Spleen (tissue), 11 donors: ENCODE measurements around the gene NUDT8. TPM values are rescaled to one million over a fixed set of nuclear protein-coding genes. Genes with fewer than 3 reads are reported as not detected.

Source experiments
- DNase-seq: peaks from one replicate; pipeline ENCODE4 v3.0.0-alpha.2; 2020
- H3K27ac ChIP-seq, 8 donors: fragments of 200-600 bp; sonication (generic) in 7 of 8; 1 replicate in 4 of 8; 2 replicates in 4 of 8; pipeline versions ENCODE4 v1.5.0 to v1.8.0; 2016 to 2021; ENCODE audit warnings: inconsistent platforms in 4 of 8, mild to moderate bottlenecking in 4 of 8, moderate library complexity in 1 of 8
- H3K27me3 ChIP-seq, 7 donors: fragments of 200-600 bp; sonication (generic) in 6 of 7; replicated peaks in 1 of 7; 1 replicate in 4 of 7; 2 replicates in 3 of 7; pipeline versions ENCODE4 v1.5.0 to v1.8.0; 2016 to 2021; ENCODE audit warnings: inconsistent platforms in 3 of 7, mild to moderate bottlenecking in 1 of 7
- H3K36me3 ChIP-seq, 6 donors: fragments of 200-600 bp; sonication (generic) in 5 of 6; 1 replicate in 4 of 6; 2 replicates in 2 of 6; pipeline versions ENCODE4 v1.5.0 to v1.8.0; 2016 to 2021; ENCODE audit warnings: inconsistent platforms in 2 of 6
- H3K4me1 ChIP-seq, 6 donors: fragments of 200-600 bp; sonication (generic) in 5 of 6; 1 replicate in 3 of 6; 2 replicates in 3 of 6; pipeline versions ENCODE4 v1.5.0 to v1.8.0; 2016 to 2021; ENCODE audit warnings: inconsistent platforms in 3 of 6
- H3K4me3 ChIP-seq, 8 donors: fragments of 200-600 bp; sonication (generic) in 7 of 8; 1 replicate in 4 of 8; 2 replicates in 4 of 8; pipeline versions ENCODE4 v1.5.0 to v1.8.0; 2016 to 2021; ENCODE audit warnings: inconsistent platforms in 4 of 8, mild to moderate bottlenecking in 4 of 8, moderate library complexity in 2 of 8
- H3K9me3 ChIP-seq, 8 donors: fragments of 200-600 bp; sonication (generic) in 7 of 8; 1 replicate in 4 of 8; 2 replicates in 4 of 8; pipeline versions ENCODE4 v1.5.0 to v1.8.0; 2016 to 2021; ENCODE audit warnings: inconsistent platforms in 4 of 8
- POLR2A ChIP-seq, 3 donors: fragments of 450-650 bp; IDR thresholded peaks; one replicate each; pipeline ENCODE4 v1.5.1; 2017; ENCODE audit warnings: antibody characterized with exemption in 3 of 3, mild to moderate bottlenecking in 1 of 3
- POLR2AphosphoS5 ChIP-seq, 3 donors: sonication (generic); formaldehyde crosslinking; IDR thresholded peaks; one replicate each; pipeline ENCODE4 v1.5.1; 2017; ENCODE audit warnings: antibody characterized with exemption in 3 of 3
- WGBS, 5 donors: extraction: QIAGEN DNeasy Blood & Tissue Kit in 3 of 5; methylation state at CpG; one replicate each; pipeline versions ENCODE4 v1.1.5 to v1.1.7; 2013 to 2018; 5-methylcytosine and 5-hydroxymethylcytosine counted together
- intact Hi-C: fragments of 100-400 bp; cut with DNase I; formaldehyde crosslinking; loops from one replicate; pipeline ENCODE4 v1.15.0; 2023; ENCODE audit warnings: low total_unique reads
- polyA plus RNA-seq, 3 donors: library from polyadenylated mRNA; stranded (reverse); fragments of 200-250 nt; gene quantifications; one replicate each; pipeline ENCODE4 v1.2.1, GENCODE V29; 2013
- total RNA-seq, 7 donors: library from RNA; depleted of rRNA in 3 of 7; stranded (reverse); fragments of >200 nt in 3 of 7; fragmentation: NEBNext Ultra II Directional in 4 of 7; extraction: Animal tissue kit (Norgen Biotek cat#: 25700) in 4 of 7; gene quantifications; one replicate each; pipeline versions ENCODE4 v1.1.0 to v1.2.1, GENCODE V29; 2016 to 2021
- TF ChIP-seq, protein P1 (sequence below), 11 experiments: fragments of 200-600 bp in 7 of 11; fragments of 450-650 bp in 4 of 11; sonication (generic) in 4 of 11; IDR thresholded peaks in 8 of 11; conservative IDR thresholded peaks in 3 of 11; 1 replicate in 7 of 11; 2 replicates in 4 of 11; pipeline versions ENCODE4 v1.4.0 to v1.8.0; 2016 to 2021; ENCODE audit warnings: antibody characterized with exemption in 11 of 11, inconsistent platforms in 4 of 11, mild to moderate bottlenecking in 1 of 11
- donor health status: healthy with polysubstance abuse.
- donor health status: DM: no; HTN: no; CAD: no; lungs with moderate emphysema.
- donor health status: DM: no; HTN: no; CAD: no.
- donor health status: Bipolar disorder and iron deficiency.
- donor health status: healthy.
- donor health status: DM: no; HTN: no; CAD: no.
- donor health status: DM: yes; HTN: yes; CAD: no.

Gene NUDT8
- total and polyA plus RNA-seq, 10 donors = 2.7 to 9.2 (median 5.9) TPM

DNA sequence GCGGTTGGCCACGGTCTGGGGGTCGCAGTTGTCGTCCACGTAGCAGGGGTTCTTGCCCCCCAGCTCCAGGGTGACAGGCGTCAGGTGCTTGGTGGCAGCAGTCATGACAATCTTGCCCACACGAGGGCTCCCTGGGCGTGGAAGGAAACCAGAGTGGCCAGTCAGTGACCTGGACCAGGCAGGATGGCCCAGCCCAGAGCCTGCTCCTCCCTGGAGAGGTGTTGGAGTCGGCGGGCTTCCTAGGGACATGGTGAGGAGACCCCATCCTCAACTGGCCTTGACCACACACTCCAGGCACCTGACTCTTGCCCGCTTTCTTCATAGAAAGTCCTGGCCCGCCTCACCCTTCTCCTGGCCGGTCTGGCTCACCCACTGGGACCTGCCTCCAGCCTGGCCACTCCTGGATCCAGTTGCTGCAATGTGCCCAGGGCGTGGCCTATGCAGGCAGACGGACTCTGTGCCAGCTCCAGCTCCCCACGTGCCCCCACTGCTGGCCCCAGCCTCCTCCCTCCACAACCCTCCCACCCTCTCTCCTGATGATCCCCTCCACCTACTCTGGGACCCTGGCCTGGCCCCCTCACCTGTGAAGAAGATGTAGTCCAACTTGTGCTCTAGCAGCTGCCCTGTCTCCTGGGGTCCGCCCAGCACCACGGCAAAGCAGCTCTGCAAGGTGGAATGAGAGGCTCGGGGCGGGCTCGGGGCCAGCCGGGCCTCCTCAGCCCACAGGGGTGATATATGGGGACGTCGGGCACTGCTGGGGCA, 36.0 kb upstream of the NUDT8 start:
- Histone ChIP-seq H3K36me3 (no peaks in the 10 kb centered on the region), H3K4me1 (peaks cover 4 to 22% (median 18%) of the 10 kb centered on the region in 6 donors), H3K27ac (no peak overlapping the region), H3K9me3 (no peaks in the 10 kb centered on the region), H3K27me3 (peaks cover 0 to 5% (median 0%) of the 10 kb centered on the region in 7 donors), H3K4me3 (no peak overlapping the region)
- DNase-seq = no peak
- WGBS, 5 donors = 71 to 86% (median 80%) methylated on average over 16 to 24 of the region's 24 CpGs
- intact Hi-C loops = no loop called here
- no peak for TF ChIP-seq POLR2A (IDR thresholded peaks at IDR 0.05)
- TF ChIP-seq, protein P1, sequence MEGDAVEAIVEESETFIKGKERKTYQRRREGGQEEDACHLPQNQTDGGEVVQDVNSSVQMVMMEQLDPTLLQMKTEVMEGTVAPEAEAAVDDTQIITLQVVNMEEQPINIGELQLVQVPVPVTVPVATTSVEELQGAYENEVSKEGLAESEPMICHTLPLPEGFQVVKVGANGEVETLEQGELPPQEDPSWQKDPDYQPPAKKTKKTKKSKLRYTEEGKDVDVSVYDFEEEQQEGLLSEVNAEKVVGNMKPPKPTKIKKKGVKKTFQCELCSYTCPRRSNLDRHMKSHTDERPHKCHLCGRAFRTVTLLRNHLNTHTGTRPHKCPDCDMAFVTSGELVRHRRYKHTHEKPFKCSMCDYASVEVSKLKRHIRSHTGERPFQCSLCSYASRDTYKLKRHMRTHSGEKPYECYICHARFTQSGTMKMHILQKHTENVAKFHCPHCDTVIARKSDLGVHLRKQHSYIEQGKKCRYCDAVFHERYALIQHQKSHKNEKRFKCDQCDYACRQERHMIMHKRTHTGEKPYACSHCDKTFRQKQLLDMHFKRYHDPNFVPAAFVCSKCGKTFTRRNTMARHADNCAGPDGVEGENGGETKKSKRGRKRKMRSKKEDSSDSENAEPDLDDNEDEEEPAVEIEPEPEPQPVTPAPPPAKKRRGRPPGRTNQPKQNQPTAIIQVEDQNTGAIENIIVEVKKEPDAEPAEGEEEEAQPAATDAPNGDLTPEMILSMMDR (IDR thresholded peaks at IDR 0.05 in 8 of 11, conservative IDR thresholded peaks at IDR 0.05 in 3 of 11) = peak in 1 of 11 experiments; percentile 15

DNA sequence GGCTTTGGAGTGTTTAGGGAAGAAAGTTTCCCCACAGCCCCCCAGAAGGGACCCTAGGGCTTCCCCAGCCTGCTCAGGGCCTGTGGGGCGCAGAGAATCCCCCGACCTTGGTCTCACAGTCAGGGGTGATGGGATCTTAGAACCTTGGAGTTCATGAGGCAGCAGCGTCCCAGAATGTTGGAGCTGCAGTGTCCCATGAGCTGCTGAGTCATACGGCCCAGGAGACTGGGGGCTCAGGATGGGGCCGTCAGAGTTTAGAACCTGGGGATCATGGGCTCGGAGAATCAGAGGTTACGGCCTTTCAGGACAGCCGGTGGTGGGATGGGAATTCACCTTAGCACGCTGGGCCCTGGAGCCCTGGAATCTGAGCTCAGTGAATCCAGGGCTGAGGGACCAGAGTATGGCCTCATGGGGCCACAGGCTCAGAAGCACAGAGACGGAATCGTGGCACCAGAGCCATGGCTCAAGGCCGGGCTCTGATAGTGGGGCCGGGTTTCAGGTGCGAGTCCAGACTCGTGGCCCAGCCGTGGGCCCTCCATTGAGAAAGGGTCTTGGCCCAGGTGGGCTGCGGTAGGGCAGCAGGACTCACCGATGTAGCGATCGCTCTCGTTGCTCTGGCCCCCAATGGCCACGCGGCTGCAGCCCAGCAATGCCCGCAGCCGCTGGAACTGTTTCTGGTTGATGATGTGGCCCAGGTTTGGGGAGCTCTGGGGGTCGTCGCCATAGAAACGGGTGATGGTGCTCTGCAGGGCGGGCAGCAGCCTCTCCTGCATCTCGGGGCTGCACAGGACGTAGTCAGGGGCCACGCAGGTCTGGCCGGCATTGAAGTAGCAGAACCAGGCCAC, 35.2 kb upstream of the NUDT8 start:
- intact Hi-C loops = no loop called here
- no peak for DNase-seq

DNA sequence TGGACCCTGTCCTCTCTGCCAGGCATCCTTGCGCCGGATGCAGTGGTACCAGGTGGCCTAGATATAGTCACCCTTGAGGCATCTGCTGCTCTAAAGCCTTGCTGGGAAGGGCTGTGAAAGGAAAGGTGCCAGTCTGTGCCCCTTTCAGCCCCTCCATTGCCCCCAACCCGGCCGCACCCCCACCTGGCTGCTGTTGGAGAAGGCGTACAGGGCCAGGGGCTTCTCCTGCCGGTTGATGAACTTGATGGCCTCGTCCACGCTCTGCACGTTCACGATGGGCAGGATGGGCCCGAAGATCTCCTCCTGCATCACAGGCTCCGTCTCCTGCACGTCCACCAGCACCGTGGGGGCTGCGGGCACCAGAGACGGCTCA, 34.5 kb upstream of the NUDT8 start:
- Histone ChIP-seq H3K36me3 (no peaks in the 10 kb centered on the region), H3K4me3 (no peak overlapping the region), H3K27ac (no peak overlapping the region), H3K4me1 (peaks cover 4 to 24% (median 20%) of the 10 kb centered on the region in 6 donors), H3K27me3 (peaks cover 0 to 3% (median 0%) of the 10 kb centered on the region in 7 donors), H3K9me3 (no peaks in the 10 kb centered on the region)
- intact Hi-C loops = no loop called here
- no peak for DNase-seq
- TF ChIP-seq, protein P1 (IDR thresholded peaks at IDR 0.05 in 8 of 11, conservative IDR thresholded peaks at IDR 0.05 in 3 of 11) = no peak
- no peak for TF ChIP-seq POLR2A (IDR thresholded peaks at IDR 0.05)
- TF ChIP-seq POLR2AphosphoS5 (IDR thresholded peaks at IDR 0.05) = no peak
- WGBS, 5 donors = 86 to 98% (median 90%) methylated on average over 10 to 16 of the region's 16 CpGs

More for the DNA sequence above, 35.2 kb upstream of the NUDT8 start:
- peaks cover 4 to 22% (median 18%) of the 10 kb centered on the region in 6 donors for H3K4me1 ChIP-seq
- H3K9me3 ChIP-seq = no peaks in the 10 kb centered on the region
- peaks cover 0 to 3% (median 0%) of the 10 kb centered on the region in 7 donors for H3K27me3 ChIP-seq
- 81 to 92% (median 90%) methylated on average over 12 to 33 of the region's 33 CpGs for WGBS, 5 donors
- TF ChIP-seq, protein P1 (IDR thresholded peaks at IDR 0.05 in 8 of 11, conservative IDR thresholded peaks at IDR 0.05 in 3 of 11) = no peak
- no peak for TF ChIP-seq POLR2A (IDR thresholded peaks at IDR 0.05)
- no peak for TF ChIP-seq POLR2AphosphoS5 (IDR thresholded peaks at IDR 0.05)
- no peak overlapping the region for H3K4me3 ChIP-seq
- no peaks in the 10 kb centered on the region for H3K36me3 ChIP-seq
- H3K27ac ChIP-seq = no peak overlapping the region
